Stimulated activated effector memory CD8-positive, alpha-beta T cell treated with anti-CD3 and anti-CD28 coated beads, Interleukin-12 subunit alpha, Interleukin-12 subunit beta, amount 100 ng/mL, for 72 hours (primary cell): ENCODE measurements around the gene SYK.

Experiments
- ATAC-seq: fragments of 150-1000 bp; cut with Tn5 transposase; 2 replicates; pipeline ENCODE4 v1.10.0; 2021
- DNase-seq, 2 donors: peaks; one replicate each; pipeline ENCODE4 v3.0.0; 2021 to 2022; ENCODE audit warnings: low spot score in 2 of 2
- H3K27ac Mint-ChIP-seq: one replicate; pipeline ENCODE4 v1.8.0; 2022; ENCODE audit warnings: mild to moderate bottlenecking, mixed read lengths
- H3K36me3 Mint-ChIP-seq: one replicate; pipeline ENCODE4 v1.8.0; 2022; ENCODE audit warnings: mild to moderate bottlenecking, mixed read lengths
- H3K4me1 Mint-ChIP-seq: one replicate; pipeline ENCODE4 v1.8.0; 2022; ENCODE audit warnings: mixed read lengths
- H3K4me3 Mint-ChIP-seq: one replicate; pipeline ENCODE4 v1.8.0; 2022; ENCODE audit warnings: mild to moderate bottlenecking, mixed read lengths
- H3K9me3 Mint-ChIP-seq: one replicate; pipeline ENCODE4 v1.8.0; 2022; ENCODE audit warnings: mixed read lengths

The SYK gene

DNA sequence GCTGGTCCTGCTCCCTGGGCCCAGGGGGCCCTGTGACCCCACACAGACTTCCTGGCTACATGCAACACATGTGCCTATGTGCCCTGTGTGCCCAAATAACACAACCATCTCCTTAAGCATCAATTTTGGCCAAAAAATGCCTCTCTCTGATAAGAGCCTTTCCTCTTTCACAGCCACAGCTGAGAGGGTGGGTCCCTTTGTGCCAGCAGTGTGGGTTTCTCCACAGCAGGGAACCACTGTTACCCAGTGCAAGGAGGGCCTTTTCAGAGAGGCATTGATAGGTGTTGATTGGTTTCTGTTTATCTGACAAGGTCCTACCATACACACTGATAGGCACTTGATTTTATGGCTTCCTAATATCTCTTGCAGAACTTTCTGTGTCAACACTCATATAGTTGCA lies 42.7 kb downstream of the SYK start:
- ATAC-seq (no peak), DNase-seq (no peak)
- Mint-ChIP-seq H3K9me3 (no peaks in the 10 kb centered on the region), H3K36me3 (no peaks in the 10 kb centered on the region), H3K4me1 (peaks cover 6% of the 10 kb centered on the region), H3K27ac (no peak overlapping the region), H3K4me3 (no peak overlapping the region)

DNA sequence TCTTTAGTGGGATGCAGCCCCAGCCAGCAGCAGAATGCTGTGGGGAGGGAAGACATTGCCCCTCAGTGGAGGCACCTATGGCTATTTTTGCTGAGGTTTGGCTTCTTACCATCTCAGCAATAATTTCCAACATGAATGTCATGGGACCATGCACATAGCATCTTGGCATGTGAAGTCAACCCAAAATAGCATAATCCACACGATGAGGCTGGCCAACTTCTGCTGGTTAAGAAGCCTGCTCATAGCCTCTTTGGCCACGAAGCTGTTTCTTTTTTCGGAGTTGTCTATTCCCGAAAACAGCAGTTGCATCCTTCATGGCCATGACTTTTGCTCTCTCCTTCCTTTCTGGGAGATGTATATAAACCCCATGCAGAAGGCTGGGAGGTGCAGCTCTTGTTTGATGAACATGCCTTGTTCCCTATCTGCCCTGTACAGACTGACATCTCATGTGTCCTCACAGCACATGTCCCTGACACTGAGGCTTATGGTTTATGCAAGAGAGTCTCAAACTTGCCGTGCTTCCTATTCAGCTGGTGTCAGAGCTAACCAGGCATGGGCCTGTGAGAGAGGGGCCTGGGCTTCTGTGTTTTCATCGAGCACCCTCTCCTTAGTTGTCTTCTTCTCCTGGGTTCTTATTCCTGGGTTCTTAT lies 45.3 kb downstream of the SYK start:
- Mint-ChIP-seq H3K4me1 (no peaks in the 10 kb centered on the region), H3K9me3 (no peaks in the 10 kb centered on the region), H3K27ac (no peak overlapping the region), H3K36me3 (no peaks in the 10 kb centered on the region), H3K4me3 (no peak overlapping the region)
- DNase-seq (no peak), ATAC-seq (no peak)

DNA sequence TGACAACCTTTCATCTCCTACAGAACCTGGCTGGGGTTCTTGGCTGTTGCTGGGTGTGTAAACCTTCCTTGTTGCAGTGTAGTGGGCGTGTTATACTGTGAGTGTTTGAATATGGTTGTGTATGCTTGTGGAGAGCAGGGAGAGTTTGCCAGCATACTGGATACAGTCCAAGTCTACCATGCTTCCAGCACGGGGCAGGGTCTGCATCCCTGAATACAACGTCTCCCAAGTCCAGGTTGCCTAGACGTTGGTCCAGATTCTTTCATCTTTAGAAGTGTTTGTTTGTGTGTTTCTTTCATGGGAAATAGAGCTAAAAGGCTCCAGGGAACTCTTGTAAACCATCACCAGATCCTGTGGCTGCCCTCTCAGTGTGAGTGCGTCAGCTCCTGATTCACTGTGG lies 46.4 kb downstream of the SYK start:
- H3K4me3 Mint-ChIP-seq, result no peak overlapping the region
- H3K9me3 Mint-ChIP-seq, result no peaks in the 10 kb centered on the region
- no peaks in the 10 kb centered on the region for H3K4me1 Mint-ChIP-seq
- ATAC-seq, result no peak
- DNase-seq, result no peak
- H3K27ac Mint-ChIP-seq, result no peak overlapping the region
- H3K36me3 Mint-ChIP-seq, result no peaks in the 10 kb centered on the region

DNA sequence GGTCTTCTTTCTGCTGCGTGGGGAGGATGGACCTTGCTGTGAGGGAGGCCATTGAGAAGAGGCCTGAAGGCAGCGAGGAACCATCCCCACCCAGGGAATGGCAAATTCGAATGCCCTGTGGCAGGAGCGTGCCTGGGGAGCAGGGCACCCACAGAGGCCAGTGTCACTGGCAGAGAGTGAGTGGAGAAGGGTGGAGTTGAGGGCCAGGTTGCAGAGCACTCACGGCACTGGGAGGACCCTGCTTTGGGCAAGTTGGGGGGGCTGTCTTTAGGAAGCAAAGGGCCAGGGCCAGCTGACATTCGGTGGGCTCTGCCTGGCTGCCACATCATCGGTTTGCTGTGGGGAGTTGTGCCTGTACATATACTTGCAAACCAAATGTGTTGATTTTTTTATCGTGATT lies 47.2 kb downstream of the SYK start:
- Mint-ChIP-seq H3K9me3 (no peaks in the 10 kb centered on the region), H3K4me1 (no peaks in the 10 kb centered on the region), H3K27ac (peak overlapping the region; percentile 45), H3K4me3 (no peak overlapping the region), H3K36me3 (no peaks in the 10 kb centered on the region)
- DNase-seq (no peak), ATAC-seq (no peak)

DNA sequence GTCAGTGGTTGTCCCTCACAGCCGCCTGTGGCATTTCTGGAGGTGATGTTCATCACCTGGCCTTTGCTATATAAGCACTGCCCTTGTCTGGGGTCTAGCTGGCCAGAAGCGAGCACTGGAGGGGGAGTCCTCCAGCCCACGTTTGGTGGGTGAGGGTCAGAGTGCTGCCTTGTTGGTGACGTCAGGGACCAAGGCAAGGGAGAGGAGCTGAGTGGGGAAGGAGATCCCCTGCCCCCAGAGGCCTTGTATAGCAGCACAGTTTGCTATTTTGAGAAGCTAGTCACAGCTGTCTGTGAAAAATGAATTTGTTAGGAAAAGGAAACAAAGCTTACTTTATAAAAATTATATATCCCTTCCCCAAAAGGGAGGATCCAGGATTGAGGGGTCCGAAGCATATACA lies 49.8 kb downstream of the SYK start:
- H3K36me3 Mint-ChIP-seq, result no peaks in the 10 kb centered on the region
- H3K27ac Mint-ChIP-seq, result no peak overlapping the region
- ATAC-seq (no peak), DNase-seq (no peak)
- no peaks in the 10 kb centered on the region for H3K4me1 Mint-ChIP-seq
- H3K9me3 Mint-ChIP-seq, result no peaks in the 10 kb centered on the region
- no peak overlapping the region for H3K4me3 Mint-ChIP-seq

DNA sequence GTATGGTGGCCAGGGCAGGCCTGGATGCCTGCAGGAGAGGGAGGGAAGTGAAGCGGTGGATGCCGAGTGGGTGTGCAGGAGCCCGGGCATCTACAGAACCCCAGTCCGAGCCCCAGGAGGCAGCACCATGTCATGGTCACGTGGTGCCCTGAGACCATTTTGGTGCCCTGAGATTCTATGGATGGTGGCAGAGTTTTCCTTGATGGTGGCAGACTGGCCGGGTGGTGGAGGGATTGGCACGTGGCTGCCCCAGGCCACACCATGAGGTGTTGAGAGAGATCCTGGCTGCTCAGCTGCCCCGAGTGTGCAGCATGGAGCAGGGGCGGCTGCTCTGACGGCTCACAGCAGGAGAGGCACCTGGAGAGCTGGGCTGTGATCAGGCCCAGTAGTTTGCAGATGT lies 52.3 kb downstream of the SYK start:
- Mint-ChIP-seq H3K4me1 (peaks cover 5% of the 10 kb centered on the region), H3K4me3 (no peak overlapping the region), H3K9me3 (no peaks in the 10 kb centered on the region), H3K36me3 (no peaks in the 10 kb centered on the region), H3K27ac (no peak overlapping the region)
- DNase-seq, result no peak
- ATAC-seq, result no peak

DNA sequence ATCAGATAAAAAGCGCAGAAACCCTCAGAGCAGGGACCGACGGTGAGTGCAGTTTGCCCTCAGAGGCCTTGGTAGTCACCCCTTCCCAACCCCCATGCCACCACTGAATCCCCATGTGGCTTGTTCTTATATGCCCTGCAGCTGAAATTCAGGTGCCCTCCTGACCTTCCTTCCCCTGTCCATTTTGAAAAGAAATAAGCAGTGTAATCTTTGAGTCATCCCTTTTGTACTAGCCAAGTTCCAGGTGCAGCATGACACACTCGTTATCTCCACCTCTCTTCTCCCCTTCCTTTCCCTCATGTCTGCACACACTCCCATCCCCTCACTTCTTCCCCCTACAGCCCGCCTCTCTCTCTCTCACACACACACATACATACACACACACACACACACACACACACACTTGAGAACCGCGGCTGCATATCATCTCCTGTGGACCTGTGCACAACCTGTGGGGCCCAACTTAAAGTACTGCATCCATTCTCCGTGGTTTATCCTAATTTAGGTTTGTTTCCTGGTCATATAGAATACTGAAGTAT lies 53.1 kb downstream of the SYK start:
- DNase-seq, result no peak
- Mint-ChIP-seq H3K36me3 (no peaks in the 10 kb centered on the region), H3K9me3 (no peaks in the 10 kb centered on the region), H3K4me1 (peaks cover 9% of the 10 kb centered on the region), H3K4me3 (no peak overlapping the region), H3K27ac (no peak overlapping the region)
- ATAC-seq, result no peak

DNA sequence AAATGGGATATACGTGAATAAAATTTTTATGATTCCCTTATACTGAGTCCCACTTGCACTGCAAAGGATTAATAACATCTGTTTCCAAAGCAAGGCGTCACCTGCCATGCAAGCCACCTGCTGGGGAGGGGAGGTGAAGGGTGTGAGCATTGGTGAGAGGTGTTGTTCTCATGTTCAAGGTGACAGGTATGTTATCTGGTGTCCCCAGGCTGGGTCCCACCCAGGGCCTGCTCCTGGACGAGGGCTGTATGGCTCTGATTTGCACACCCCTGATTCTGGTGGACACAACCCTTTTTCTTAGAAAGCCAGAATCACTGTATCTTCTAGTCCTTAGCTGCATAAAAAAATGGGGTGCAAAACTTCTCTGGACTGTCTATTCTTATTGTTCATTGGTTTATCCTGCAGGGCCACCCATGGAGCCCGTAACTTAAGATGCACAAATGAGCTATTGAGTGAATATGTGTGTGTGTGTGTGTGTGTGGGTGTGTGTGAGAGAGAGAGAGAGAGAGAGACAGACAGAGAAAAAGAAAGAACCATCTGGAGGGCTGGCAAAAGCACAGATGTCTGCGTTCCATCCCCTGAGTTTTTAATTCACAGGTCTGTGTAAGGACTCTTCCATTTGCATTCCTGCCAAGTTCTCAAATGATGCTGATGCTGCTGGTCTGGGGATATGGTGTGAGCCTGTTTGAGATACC lies 53.7 kb downstream of the SYK start:
- H3K4me1 Mint-ChIP-seq, result peaks cover 9% of the 10 kb centered on the region
- no peaks in the 10 kb centered on the region for H3K9me3 Mint-ChIP-seq
- DNase-seq, result no peak
- no peak overlapping the region for H3K27ac Mint-ChIP-seq
- no peak overlapping the region for H3K4me3 Mint-ChIP-seq
- no peak for ATAC-seq
- H3K36me3 Mint-ChIP-seq, result no peaks in the 10 kb centered on the region

DNA sequence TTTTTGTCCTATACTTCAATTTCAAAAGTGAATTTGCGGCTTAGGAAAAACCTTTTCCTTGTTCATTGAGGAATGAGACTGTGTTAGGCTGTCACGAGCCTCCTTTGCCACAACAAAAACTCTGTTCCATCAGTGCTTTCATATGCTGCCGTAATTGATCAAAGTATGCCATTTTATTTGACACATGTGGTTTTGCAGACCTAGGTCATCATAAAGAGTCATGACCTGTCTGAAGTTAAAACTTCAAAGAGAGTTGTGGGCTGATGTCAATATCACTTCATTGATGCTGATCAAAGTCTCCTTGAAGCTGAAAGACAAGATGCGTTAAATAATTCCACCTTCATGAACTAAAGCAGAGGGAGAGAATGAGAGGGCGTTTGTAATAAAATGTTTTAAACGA lies 55.5 kb downstream of the SYK start:
- DNase-seq, result no peak
- no peak for ATAC-seq
- Mint-ChIP-seq H3K4me1 (peaks cover 9% of the 10 kb centered on the region), H3K36me3 (no peaks in the 10 kb centered on the region), H3K27ac (no peak overlapping the region), H3K9me3 (no peaks in the 10 kb centered on the region), H3K4me3 (no peak overlapping the region)

DNA sequence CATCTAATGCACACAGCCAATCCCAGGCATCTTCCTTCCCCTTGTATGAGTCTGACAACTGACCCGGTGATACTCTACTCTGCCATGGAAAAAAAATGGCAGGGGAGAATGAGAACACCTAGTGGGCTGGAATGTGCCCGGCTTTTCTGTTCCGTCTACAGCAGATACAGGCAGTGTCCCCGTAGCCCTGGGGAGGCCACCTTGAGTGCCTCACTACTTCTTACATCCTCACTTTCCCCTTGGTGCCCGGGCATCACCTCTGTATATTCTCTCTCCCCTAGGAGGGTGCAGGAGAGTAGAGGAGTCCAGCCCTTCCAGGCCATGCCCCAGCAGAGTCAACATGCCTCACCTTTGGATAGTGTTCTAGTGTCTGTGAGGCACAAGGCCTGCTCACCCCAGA lies 56.2 kb downstream of the SYK start:
- Mint-ChIP-seq H3K4me1 (peaks cover 9% of the 10 kb centered on the region), H3K9me3 (no peaks in the 10 kb centered on the region), H3K27ac (no peak overlapping the region), H3K36me3 (no peaks in the 10 kb centered on the region), H3K4me3 (no peak overlapping the region)
- no peak for DNase-seq
- ATAC-seq, result no peak

DNA sequence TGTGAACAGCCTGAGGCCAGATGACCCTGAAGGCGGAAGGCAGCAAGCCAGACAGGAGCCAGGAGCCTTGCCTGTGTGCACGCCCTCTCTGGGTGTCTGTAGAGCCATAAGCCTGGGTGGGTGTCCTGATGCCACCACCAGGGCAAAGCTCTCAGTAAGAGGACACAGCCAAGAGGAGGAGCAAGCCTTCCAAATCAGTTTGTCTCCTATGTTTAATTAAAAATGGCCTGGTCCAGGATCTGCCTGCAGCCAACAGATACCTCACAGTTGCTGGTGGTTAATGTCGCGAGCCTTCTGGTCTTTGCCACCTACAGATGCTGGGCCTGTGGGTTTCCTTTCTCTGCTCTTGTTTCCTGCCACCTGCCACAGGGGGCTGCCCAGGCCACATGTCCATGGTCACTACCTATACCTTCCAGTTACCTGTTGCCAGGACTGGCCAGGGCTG lies 56.9 kb downstream of the SYK start:
- Mint-ChIP-seq H3K9me3 (no peaks in the 10 kb centered on the region), H3K27ac (no peak overlapping the region), H3K36me3 (no peaks in the 10 kb centered on the region), H3K4me1 (peaks cover 9% of the 10 kb centered on the region), H3K4me3 (no peak overlapping the region)
- no peak for DNase-seq
- no peak for ATAC-seq

DNA sequence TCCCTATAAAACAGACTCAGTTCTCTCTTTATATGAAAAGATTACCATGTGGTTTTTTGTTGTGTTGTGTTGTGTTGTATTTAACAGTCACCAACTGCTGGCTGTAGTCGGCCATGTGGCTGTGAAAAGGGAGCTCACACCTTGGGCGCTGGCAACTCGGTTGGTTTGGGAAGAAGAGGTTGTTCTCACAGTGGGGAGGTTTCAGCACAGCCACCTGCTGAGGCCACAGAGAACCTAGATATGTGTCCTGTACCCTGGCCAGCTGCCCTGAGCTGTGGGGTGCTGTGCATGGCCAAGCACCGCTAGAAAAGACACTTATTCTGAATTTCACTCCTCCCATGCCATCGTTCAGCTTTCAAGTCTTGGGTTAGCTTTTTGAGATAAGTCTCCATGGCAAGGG lies 58.8 kb downstream of the SYK start:
- Mint-ChIP-seq H3K36me3 (no peaks in the 10 kb centered on the region), H3K4me1 (peaks cover 9% of the 10 kb centered on the region), H3K27ac (no peak overlapping the region), H3K4me3 (no peak overlapping the region), H3K9me3 (no peaks in the 10 kb centered on the region)
- no peak for ATAC-seq
- DNase-seq, result no peak

DNA sequence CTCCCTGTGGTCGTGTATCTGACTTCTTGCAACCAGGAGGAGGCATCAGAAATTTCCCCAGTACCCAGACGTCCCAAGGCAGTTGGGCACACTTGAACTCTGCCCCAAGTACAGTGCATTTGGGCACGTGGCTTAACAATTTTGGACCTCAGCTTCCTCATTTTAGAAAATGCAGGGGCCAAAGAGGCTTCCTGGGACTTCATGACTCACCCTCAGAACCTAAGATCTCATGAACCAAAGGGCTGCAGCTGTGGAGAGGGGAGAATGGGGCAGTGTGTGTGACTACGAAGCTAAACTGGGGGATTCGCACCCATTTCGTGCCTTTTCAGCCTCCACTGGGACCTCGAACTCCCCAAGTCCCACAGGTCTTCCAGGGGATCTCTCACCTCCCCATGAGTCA lies 59.2 kb downstream of the SYK start:
- ATAC-seq, result peak; percentile 12

DNA sequence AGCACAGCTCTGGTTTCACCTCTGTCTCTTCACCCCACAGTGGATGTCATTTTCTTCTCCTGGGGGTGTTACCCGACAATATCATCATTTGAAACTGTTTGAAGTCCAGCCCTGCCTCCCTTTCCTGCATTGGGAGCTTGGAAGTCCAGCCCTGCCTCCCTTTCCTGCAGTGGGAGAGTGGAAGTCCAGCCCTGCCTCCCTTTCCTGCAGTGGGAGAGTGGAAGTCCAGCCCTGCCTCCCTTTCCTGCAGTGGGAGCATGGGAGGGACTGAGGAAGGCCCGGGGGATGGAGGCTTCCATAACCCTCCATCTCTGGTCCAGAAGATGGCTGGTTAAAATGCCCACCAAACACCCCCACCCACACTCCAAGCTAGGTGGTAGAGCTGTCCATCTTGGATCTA lies 59.8 kb downstream of the SYK start:
- Mint-ChIP-seq H3K27ac (no peak overlapping the region), H3K9me3 (no peaks in the 10 kb centered on the region), H3K4me1 (peaks cover 9% of the 10 kb centered on the region), H3K36me3 (no peaks in the 10 kb centered on the region), H3K4me3 (no peak overlapping the region)
- ATAC-seq, result no peak
- no peak for DNase-seq

More for the DNA sequence above, 59.2 kb downstream of the SYK start:
- no peak overlapping the region for H3K27ac Mint-ChIP-seq
- peaks cover 9% of the 10 kb centered on the region for H3K4me1 Mint-ChIP-seq
- no peak for DNase-seq
- H3K4me3 Mint-ChIP-seq, result no peak overlapping the region
- H3K9me3 Mint-ChIP-seq, result no peaks in the 10 kb centered on the region
- no peaks in the 10 kb centered on the region for H3K36me3 Mint-ChIP-seq

DNA sequence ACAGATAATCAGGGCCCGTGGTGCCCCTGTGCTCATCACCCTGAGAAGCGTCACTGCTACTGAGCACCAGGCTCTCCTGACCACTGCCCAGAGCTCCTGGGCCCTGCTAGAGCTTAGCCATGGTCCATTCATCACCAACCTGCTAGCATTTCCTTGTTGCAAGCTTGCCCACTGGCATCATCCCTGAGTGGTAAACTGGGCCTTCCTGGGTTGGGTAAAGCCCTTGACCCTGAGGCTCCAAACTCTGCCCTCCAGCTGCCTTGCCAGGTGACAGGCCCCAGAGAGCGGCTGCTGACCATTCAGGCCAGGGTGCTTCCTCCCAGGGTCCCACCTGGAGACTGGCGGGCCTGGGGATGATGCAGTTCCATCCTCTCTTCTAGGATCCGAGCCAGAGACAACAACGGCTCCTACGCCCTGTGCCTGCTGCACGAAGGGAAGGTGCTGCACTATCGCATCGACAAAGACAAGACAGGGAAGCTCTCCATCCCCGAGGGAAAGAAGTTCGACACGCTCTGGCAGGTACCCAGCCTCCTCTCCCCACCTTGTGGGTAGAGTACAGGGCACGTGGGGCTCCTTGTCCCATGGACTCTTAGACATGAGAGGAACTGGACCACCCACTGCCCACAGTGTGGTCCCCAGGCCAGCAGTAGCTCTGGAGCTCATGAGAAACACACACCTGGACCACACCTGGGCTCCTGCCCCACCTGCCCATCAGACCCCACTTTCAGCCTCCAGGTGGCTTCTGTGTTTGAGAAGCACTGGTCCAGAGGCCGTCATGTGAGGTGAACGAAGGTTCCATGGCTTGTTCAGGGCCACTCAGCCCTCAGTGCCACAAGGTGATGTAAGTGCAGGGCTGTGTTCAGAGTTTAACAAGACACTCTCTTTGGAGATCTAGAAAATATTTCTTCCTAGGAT lies 60.5 kb downstream of the SYK start:
- DNase-seq (no peak), ATAC-seq (no peak)
- Mint-ChIP-seq H3K4me1 (peaks cover 9% of the 10 kb centered on the region), H3K4me3 (no peak overlapping the region), H3K27ac (no peak overlapping the region), H3K9me3 (no peaks in the 10 kb centered on the region), H3K36me3 (no peaks in the 10 kb centered on the region)
